ENCODE results near the gene KCNJ13.

DNA sequence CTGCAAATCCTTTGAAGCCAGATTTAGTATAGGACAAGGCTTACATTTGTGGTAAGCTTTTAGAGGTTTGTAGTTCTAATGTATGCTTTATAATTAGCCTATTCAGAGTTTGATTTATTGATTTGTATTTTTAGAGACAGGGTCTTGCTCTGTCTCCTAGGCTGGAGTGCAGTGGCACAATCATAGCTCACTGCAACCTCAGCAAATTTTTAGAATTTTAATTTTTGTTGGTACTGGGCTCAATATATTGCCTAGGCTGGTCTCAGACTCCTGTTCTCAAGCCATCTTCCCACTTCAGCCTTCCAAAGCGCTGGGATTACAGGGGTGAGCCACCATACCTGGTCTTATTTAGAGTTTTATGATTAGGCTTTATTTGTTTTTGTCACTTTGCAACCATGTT is 4.5 kb downstream of the KCNJ13 start:
- TF ChIP-seq EZH2 (IDR thresholded peaks at IDR 0.05; ENCODE audit: borderline replicate concordance, low read depth, low read length, poor library complexity, severe bottlenecking), result no peak
- TF ChIP-seq, protein P1, sequence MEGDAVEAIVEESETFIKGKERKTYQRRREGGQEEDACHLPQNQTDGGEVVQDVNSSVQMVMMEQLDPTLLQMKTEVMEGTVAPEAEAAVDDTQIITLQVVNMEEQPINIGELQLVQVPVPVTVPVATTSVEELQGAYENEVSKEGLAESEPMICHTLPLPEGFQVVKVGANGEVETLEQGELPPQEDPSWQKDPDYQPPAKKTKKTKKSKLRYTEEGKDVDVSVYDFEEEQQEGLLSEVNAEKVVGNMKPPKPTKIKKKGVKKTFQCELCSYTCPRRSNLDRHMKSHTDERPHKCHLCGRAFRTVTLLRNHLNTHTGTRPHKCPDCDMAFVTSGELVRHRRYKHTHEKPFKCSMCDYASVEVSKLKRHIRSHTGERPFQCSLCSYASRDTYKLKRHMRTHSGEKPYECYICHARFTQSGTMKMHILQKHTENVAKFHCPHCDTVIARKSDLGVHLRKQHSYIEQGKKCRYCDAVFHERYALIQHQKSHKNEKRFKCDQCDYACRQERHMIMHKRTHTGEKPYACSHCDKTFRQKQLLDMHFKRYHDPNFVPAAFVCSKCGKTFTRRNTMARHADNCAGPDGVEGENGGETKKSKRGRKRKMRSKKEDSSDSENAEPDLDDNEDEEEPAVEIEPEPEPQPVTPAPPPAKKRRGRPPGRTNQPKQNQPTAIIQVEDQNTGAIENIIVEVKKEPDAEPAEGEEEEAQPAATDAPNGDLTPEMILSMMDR (conservative IDR thresholded peaks at IDR 0.05; ENCODE audit: low read depth, low read length), result no peak
